Suprapubic skin (tissue), 4 donors: ENCODE results near the gene MAST2. TPM values are rescaled to one million over a fixed set of nuclear protein-coding genes. Genes with fewer than 3 reads are reported as not detected.
"Not testable (repeated sequence)": the region's sequence is repeated elsewhere in the genome, so short reads cannot be mapped to it uniquely, and the experiment has no call there.

ENCODE experiments used
- DNase-seq, 2 donors: peaks; one replicate each; pipeline ENCODE4 v3.0.0-alpha.2; 2019; ENCODE audit warnings: low spot score in 2 of 2
- H3K27ac ChIP-seq: fragments of 200-600 bp; sonication (generic); one replicate; pipeline ENCODE4 v1.5.1; 2019
- H3K27me3 ChIP-seq: fragments of 200-600 bp; sonication (generic); one replicate; pipeline ENCODE4 v1.5.1; 2019
- H3K36me3 ChIP-seq: fragments of 200-600 bp; sonication (generic); one replicate; pipeline ENCODE4 v1.5.1; 2019
- H3K4me1 ChIP-seq: fragments of 200-600 bp; sonication (generic); one replicate; pipeline ENCODE4 v1.5.1; 2019
- H3K4me3 ChIP-seq: fragments of 200-600 bp; sonication (generic); one replicate; pipeline ENCODE4 v1.5.1; 2019; ENCODE audit warnings: mild to moderate bottlenecking
- H3K9me3 ChIP-seq: fragments of 200-600 bp; sonication (generic); one replicate; pipeline ENCODE4 v1.5.1; 2019
- CTCF ChIP-seq, 2 donors: fragments of 200-600 bp in 1 of 2; fragments of 450-650 bp in 1 of 2; sonication (generic) in 1 of 2; IDR thresholded peaks; one replicate each; pipeline ENCODE4 v1.5.1; 2016 to 2019; ENCODE audit warnings: antibody characterized with exemption in 2 of 2, mild to moderate bottlenecking in 1 of 2, moderate library complexity in 1 of 2
- EP300 ChIP-seq: sonication (generic); formaldehyde crosslinking; IDR thresholded peaks from one replicate; pipeline ENCODE4 v1.6.1; 2017; ENCODE audit warnings: antibody characterized with exemption
- POLR2A ChIP-seq, 2 donors: fragments of 450-650 bp; IDR thresholded peaks; one replicate each; pipeline ENCODE4 v1.6.1; 2017; ENCODE audit warnings: antibody characterized with exemption in 2 of 2, mild to moderate bottlenecking in 2 of 2, moderate library complexity in 2 of 2
- POLR2AphosphoS5 ChIP-seq, 3 donors: sonication (generic); formaldehyde crosslinking; IDR thresholded peaks; one replicate each; pipeline ENCODE4 v1.6.1; 2017; ENCODE audit warnings: antibody characterized with exemption in 3 of 3
- WGBS: methylation state at CpG from one replicate; pipeline ENCODE4 v1.1.5; 2018; 5-methylcytosine and 5-hydroxymethylcytosine counted together
- total RNA-seq, 4 donors: library from RNA; depleted of rRNA; stranded (reverse); fragments of >200 nt; gene quantifications; one replicate each; pipeline ENCODE4 v1.1.0, GENCODE V29; 2016

The MAST2 gene
- total RNA-seq, 4 donors from 2014 or later = 15.4 to 21.6 (median 20.1) TPM

GRCh38 chr1:45850017-45850416, 46.6 kb downstream of the MAST2 start:
- WGBS = 94% methylated on average over 2 of the region's 2 CpGs
- Histone ChIP-seq H3K36me3 (no peaks in the 10 kb centered on the region), H3K4me3 (no peak overlapping the region), H3K9me3 (peaks cover 4% of the 10 kb centered on the region), H3K27me3 (no peaks in the 10 kb centered on the region), H3K4me1 (no peaks in the 10 kb centered on the region), H3K27ac (no peak overlapping the region)
- DNase-seq = no peak
- no peak for TF ChIP-seq CTCF (IDR thresholded peaks at IDR 0.05)
- TF ChIP-seq POLR2AphosphoS5 (IDR thresholded peaks at IDR 0.05) = no peak
- no peak for TF ChIP-seq POLR2A (IDR thresholded peaks at IDR 0.05)
- TF ChIP-seq EP300 = no peak

- Histone ChIP-seq H3K36me3 (no peaks in the 10 kb centered on the region), H3K9me3 (peaks cover 4% of the 10 kb centered on the region), H3K4me3 (no peak overlapping the region), H3K27ac (no peak overlapping the region), H3K27me3 (no peaks in the 10 kb centered on the region), H3K4me1 (no peaks in the 10 kb centered on the region)
- DNase-seq = no peak
- WGBS = 100% methylated on average over 1 of the region's 1 CpG
- TF ChIP-seq POLR2A (IDR thresholded peaks at IDR 0.05) (no peak), CTCF (IDR thresholded peaks at IDR 0.05) (no peak), POLR2AphosphoS5 (IDR thresholded peaks at IDR 0.05) (no peak), EP300 (no peak)
Observed at GRCh38 chr1:45854724-45855123, 51.3 kb downstream of the MAST2 start.

- H3K36me3 ChIP-seq = no peaks in the 10 kb centered on the region
- no peak overlapping the region for H3K4me3 ChIP-seq
- no peaks in the 10 kb centered on the region for H3K9me3 ChIP-seq
- no peaks in the 10 kb centered on the region for H3K4me1 ChIP-seq
- TF ChIP-seq POLR2AphosphoS5 (IDR thresholded peaks at IDR 0.05) = no peak
- no peak overlapping the region for H3K27ac ChIP-seq
- no peak for DNase-seq
- H3K27me3 ChIP-seq = no peaks in the 10 kb centered on the region
Observed at GRCh38 chr1:45857101-45857700, 53.8 kb downstream of the MAST2 start.

GRCh38 chr1:45857755-45858492, 54.5 kb downstream of the MAST2 start:
- H3K9me3 ChIP-seq, H3K27ac ChIP-seq, H3K4me1 ChIP-seq, DNase-seq, H3K36me3 ChIP-seq, H3K4me3 ChIP-seq, H3K27me3 ChIP-seq: not testable (repeated sequence)
- 96% methylated on average over 6 of the region's 6 CpGs for WGBS

GRCh38 chr1:45859221-45859620, 55.8 kb downstream of the MAST2 start:
- Histone ChIP-seq H3K4me3 (no peak overlapping the region), H3K27me3 (no peaks in the 10 kb centered on the region), H3K27ac (no peak overlapping the region), H3K4me1 (peaks cover 3% of the 10 kb centered on the region), H3K9me3 (no peaks in the 10 kb centered on the region), H3K36me3 (no peaks in the 10 kb centered on the region)
- TF ChIP-seq POLR2A (IDR thresholded peaks at IDR 0.05) = no peak
- no peak for TF ChIP-seq EP300
- no peak for TF ChIP-seq CTCF (IDR thresholded peaks at IDR 0.05)
- TF ChIP-seq POLR2AphosphoS5 (IDR thresholded peaks at IDR 0.05) = no peak
- 93% methylated on average over 3 of the region's 3 CpGs for WGBS
- DNase-seq = no peak

GRCh38 chr1:45862008-45862407, 58.6 kb downstream of the MAST2 start:
- Histone ChIP-seq H3K4me3 (no peak overlapping the region), H3K4me1 (peaks cover 3% of the 10 kb centered on the region), H3K9me3 (no peaks in the 10 kb centered on the region), H3K36me3 (no peaks in the 10 kb centered on the region), H3K27ac (no peak overlapping the region), H3K27me3 (no peaks in the 10 kb centered on the region)
- TF ChIP-seq CTCF (IDR thresholded peaks at IDR 0.05) = no peak
- DNase-seq = no peak
